GM23338 (cell line): ENCODE measurements around the gene OR2H1. TPM values are rescaled to one million over a fixed set of nuclear protein-coding genes. Genes with fewer than 3 reads are reported as not detected.

Experiments used
- ATAC-seq: fragments of 200-7000 bp; cut with Tn5 transposase; 3 replicates; pipeline ENCODE4 v1.9.1; 2020
- DNase-seq: peaks from one replicate; pipeline ENCODE4 v3.0.0-alpha.2; 2015; ENCODE audit warnings: low spot score
- H2AFZ ChIP-seq: fragments of 200-600 bp; sonication (generic); 2 replicates; pipeline ENCODE4 v1.8.0; 2016; ENCODE audit warnings: antibody characterized with exemption, mild to moderate bottlenecking, moderate library complexity
- H3F3A ChIP-seq: fragments of 200-600 bp; sonication (generic); replicated peaks from 2 replicates; pipeline ENCODE4 v1.8.0; 2017; ENCODE audit warnings: antibody characterized with exemption, mixed run types, low read depth
- H3K27ac ChIP-seq: fragments of 200-600 bp; sonication (generic); 2 replicates; pipeline ENCODE4 v1.6.1; 2016; ENCODE audit warnings: low read depth
- H3K27me3 ChIP-seq: fragments of 200-600 bp; sonication (generic); 2 replicates; pipeline ENCODE4 v1.8.0; 2016; ENCODE audit warnings: mild to moderate bottlenecking, mixed run types, moderate library complexity; ENCODE audit not compliant: insufficient read depth
- H3K36me3 ChIP-seq: fragments of 200-600 bp; sonication (generic); 2 replicates; pipeline ENCODE4 v1.8.0; 2016; ENCODE audit warnings: mild to moderate bottlenecking; ENCODE audit not compliant: insufficient read depth
- H3K4me1 ChIP-seq: fragments of 200-600 bp; sonication (generic); 2 replicates; pipeline ENCODE4 v1.8.0; 2016; ENCODE audit warnings: mild to moderate bottlenecking, moderate library complexity; ENCODE audit not compliant: insufficient read depth
- H3K4me2 ChIP-seq: fragments of 200-600 bp; sonication (generic); 2 replicates; pipeline ENCODE4 v1.7.1; 2017; ENCODE audit warnings: mixed run types
- H3K4me3 ChIP-seq: fragments of 200-600 bp; sonication (generic); 2 replicates; pipeline ENCODE4 v1.6.1; 2016; ENCODE audit warnings: mixed run types
- H3K79me2 ChIP-seq: fragments of 200-600 bp; sonication (generic); replicated peaks from 2 replicates; pipeline ENCODE4 v1.8.0; 2017; ENCODE audit warnings: mild to moderate bottlenecking; ENCODE audit not compliant: insufficient read depth
- H3K9me2 ChIP-seq: fragments of 200-600 bp; sonication (generic); 2 replicates; pipeline ENCODE4 v1.8.0; 2017; ENCODE audit not compliant: insufficient read depth
- H4K20me1 ChIP-seq: fragments of 200-600 bp; sonication (generic); replicated peaks from 2 replicates; pipeline ENCODE4 v1.8.0; 2017; ENCODE audit warnings: mild to moderate bottlenecking; ENCODE audit not compliant: insufficient read depth
- H3K27ac Mint-ChIP-seq: 2 replicates; pipeline ENCODE4 v1.8.0; 2020; ENCODE audit warnings: inconsistent platforms, mild to moderate bottlenecking, moderate library complexity, mixed read lengths
- H3K27me3 Mint-ChIP-seq: 3 replicates; pipeline ENCODE4 v1.8.0; 2022; ENCODE audit warnings: low read depth, mild to moderate bottlenecking, moderate library complexity, mixed read lengths, inconsistent platforms; ENCODE audit not compliant: insufficient read depth, poor library complexity
- H3K36me3 Mint-ChIP-seq: 3 replicates; pipeline ENCODE4 v1.8.0; 2021; ENCODE audit warnings: low read depth, mild to moderate bottlenecking, inconsistent platforms, moderate library complexity, mixed read lengths
- H3K4me1 Mint-ChIP-seq: 3 replicates; pipeline ENCODE4 v1.8.0; 2020; ENCODE audit warnings: mild to moderate bottlenecking, inconsistent platforms, mixed read lengths
- H3K4me3 Mint-ChIP-seq: 3 replicates; pipeline ENCODE4 v1.8.0; 2021; ENCODE audit warnings: moderate library complexity, mild to moderate bottlenecking, inconsistent platforms, mixed read lengths
- H3K9me3 Mint-ChIP-seq: 3 replicates; pipeline ENCODE4 v1.8.0; 2020; ENCODE audit warnings: moderate library complexity, mild to moderate bottlenecking, inconsistent platforms, mixed read lengths
- CREB1 ChIP-seq: fragments of 250-450 bp; sonication (Bioruptor Pico); IDR thresholded peaks from 2 replicates; pipeline ENCODE4 v1.5.0; 2020; ENCODE audit warnings: low read depth, mild to moderate bottlenecking, moderate library complexity
- EZH2 ChIP-seq: fragments of 200-600 bp; sonication (generic); IDR thresholded peaks from one replicate; pipeline ENCODE4 v1.8.0; 2017; ENCODE audit warnings: antibody characterized with exemption, mild to moderate bottlenecking, low read depth; ENCODE audit not compliant: unreplicated experiment
- EZH2phosphoT487 ChIP-seq: fragments of 200-600 bp; sonication (generic); IDR thresholded peaks from one replicate; pipeline ENCODE4 v1.8.1; 2018; ENCODE audit warnings: antibody characterized with exemption; ENCODE audit not compliant: unreplicated experiment
- JUNB ChIP-seq: IDR thresholded peaks from one replicate; pipeline ENCODE4 v1.6.1; 2016; ENCODE audit warnings: antibody characterized with exemption; ENCODE audit not compliant: unreplicated experiment
- NANOG ChIP-seq: IDR thresholded peaks from 2 replicates; pipeline ENCODE4 v1.6.1; 2016; ENCODE audit warnings: antibody characterized with exemption, borderline replicate concordance
- POLR2AphosphoS5 ChIP-seq: IDR thresholded peaks from 2 replicates; pipeline ENCODE4 v1.6.1; 2016; ENCODE audit warnings: antibody characterized with exemption, low read depth
- STAT1 ChIP-seq: IDR thresholded peaks from one replicate; pipeline ENCODE4 v1.6.1; 2016; ENCODE audit warnings: antibody characterized with exemption; ENCODE audit not compliant: unreplicated experiment
- ZNF114 ChIP-seq: fragments of 250-450 bp; sonication (Bioruptor Pico); IDR thresholded peaks from 2 replicates; pipeline ENCODE4 v1.5.0; 2020; ENCODE audit warnings: mild to moderate bottlenecking, moderate library complexity
- ZNF331 ChIP-seq: fragments of 250-450 bp; sonication (Bioruptor Pico); IDR thresholded peaks from 2 replicates; pipeline ENCODE4 v1.5.0; 2020; ENCODE audit warnings: low read depth, mild to moderate bottlenecking, moderate library complexity
- polyA plus RNA-seq: library from polyadenylated mRNA; unstranded; fragments of >200 nt; fragmentation: Nextera tagmentation; extraction: Ambion mirVana; gene quantifications from 2 replicates; pipeline ENCODE4 v1.2.1, GENCODE V29; 2016
- total RNA-seq: library from RNA; depleted of rRNA; stranded (reverse); fragments of >200 nt; shearing (Covaris generic); gene quantifications from 2 replicates; pipeline ENCODE4 v1.2.3, GENCODE V29; 2014
- TF ChIP-seq, protein P1 (sequence below): IDR thresholded peaks from one replicate; pipeline ENCODE4 v1.6.1; 2018; ENCODE audit warnings: antibody characterized with exemption; ENCODE audit not compliant: unreplicated experiment
- TF ChIP-seq, protein P2 (sequence below): fragments of 250-450 bp; sonication (Bioruptor Pico); IDR thresholded peaks from 2 replicates; pipeline ENCODE4 v1.5.0; 2020; ENCODE audit warnings: mild to moderate bottlenecking, moderate library complexity
- TF ChIP-seq, protein P3 (sequence below), 2 experiments: fragments of 200-600 bp in 1 of 2; sonication (generic) in 1 of 2; conservative IDR thresholded peaks; 2 replicates each; pipeline versions ENCODE4 v1.5.1 to v1.6.1; 2016 to 2017; ENCODE audit warnings: antibody characterized with exemption in 2 of 2, low read depth in 2 of 2, mild to moderate bottlenecking in 2 of 2, moderate library complexity in 1 of 2

The OR2H1 gene
- total and polyA plus RNA-seq, 2 experiments from 2014 or later: not detected

DNA sequence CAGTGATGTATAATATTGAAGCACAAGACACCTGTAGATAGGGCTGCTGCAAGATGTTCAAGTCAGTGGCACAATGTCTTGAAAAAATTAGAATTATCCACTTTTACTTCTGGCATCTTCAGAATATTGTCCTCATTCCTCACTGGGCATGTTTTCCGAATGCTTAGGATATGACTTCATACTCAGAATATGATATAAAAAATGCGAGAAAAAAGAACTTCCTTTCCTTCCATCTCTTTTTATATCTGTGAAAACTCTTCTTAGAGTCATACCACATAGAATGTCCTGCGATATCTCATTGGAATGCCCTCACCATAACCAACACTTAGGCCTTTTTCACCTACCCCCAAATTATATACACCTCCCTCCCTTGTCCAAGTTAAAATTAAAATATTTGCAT is 26.2 kb downstream of the OR2H1 start:
- Histone ChIP-seq H3K36me3 (no peaks in the 10 kb centered on the region), H3K27me3 (no peaks in the 10 kb centered on the region), H3K9me2 (0 out of 2 replicates have a peak, but pooled peaks cover 8% of the 10 kb centered on the region), H2AFZ (no peak overlapping the region), H3K4me2 (no peak overlapping the region), H3F3A (no peaks in the 10 kb centered on the region), H3K27ac (no peak overlapping the region), H4K20me1 (no peaks in the 10 kb centered on the region), H3K4me3 (no peak overlapping the region), H3K4me1 (no peaks in the 10 kb centered on the region), H3K79me2 (no peaks in the 10 kb centered on the region)
- DNase-seq (no peak), ATAC-seq (no peak)
- H3K9me3 Mint-ChIP-seq: no peaks in the 10 kb centered on the region; the same call in 2 of the 3 replicates
- H3K27ac Mint-ChIP-seq: no peak overlapping the region
- peaks cover 6% of the 10 kb centered on the region for H3K27me3 Mint-ChIP-seq
- TF ChIP-seq ZNF114 (CRISPR knock-in tag) (no peak), POLR2AphosphoS5 (no peak), ZNF331 (no peak), EZH2 (no peak), STAT1 (no peak), CREB1 (CRISPR knock-in tag) (no peak), EZH2phosphoT487 (no peak), JUNB (no peak), NANOG (no peak)
- TF ChIP-seq, protein P1, sequence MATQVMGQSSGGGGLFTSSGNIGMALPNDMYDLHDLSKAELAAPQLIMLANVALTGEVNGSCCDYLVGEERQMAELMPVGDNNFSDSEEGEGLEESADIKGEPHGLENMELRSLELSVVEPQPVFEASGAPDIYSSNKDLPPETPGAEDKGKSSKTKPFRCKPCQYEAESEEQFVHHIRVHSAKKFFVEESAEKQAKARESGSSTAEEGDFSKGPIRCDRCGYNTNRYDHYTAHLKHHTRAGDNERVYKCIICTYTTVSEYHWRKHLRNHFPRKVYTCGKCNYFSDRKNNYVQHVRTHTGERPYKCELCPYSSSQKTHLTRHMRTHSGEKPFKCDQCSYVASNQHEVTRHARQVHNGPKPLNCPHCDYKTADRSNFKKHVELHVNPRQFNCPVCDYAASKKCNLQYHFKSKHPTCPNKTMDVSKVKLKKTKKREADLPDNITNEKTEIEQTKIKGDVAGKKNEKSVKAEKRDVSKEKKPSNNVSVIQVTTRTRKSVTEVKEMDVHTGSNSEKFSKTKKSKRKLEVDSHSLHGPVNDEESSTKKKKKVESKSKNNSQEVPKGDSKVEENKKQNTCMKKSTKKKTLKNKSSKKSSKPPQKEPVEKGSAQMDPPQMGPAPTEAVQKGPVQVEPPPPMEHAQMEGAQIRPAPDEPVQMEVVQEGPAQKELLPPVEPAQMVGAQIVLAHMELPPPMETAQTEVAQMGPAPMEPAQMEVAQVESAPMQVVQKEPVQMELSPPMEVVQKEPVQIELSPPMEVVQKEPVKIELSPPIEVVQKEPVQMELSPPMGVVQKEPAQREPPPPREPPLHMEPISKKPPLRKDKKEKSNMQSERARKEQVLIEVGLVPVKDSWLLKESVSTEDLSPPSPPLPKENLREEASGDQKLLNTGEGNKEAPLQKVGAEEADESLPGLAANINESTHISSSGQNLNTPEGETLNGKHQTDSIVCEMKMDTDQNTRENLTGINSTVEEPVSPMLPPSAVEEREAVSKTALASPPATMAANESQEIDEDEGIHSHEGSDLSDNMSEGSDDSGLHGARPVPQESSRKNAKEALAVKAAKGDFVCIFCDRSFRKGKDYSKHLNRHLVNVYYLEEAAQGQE: no peak
- TF ChIP-seq, protein P2, sequence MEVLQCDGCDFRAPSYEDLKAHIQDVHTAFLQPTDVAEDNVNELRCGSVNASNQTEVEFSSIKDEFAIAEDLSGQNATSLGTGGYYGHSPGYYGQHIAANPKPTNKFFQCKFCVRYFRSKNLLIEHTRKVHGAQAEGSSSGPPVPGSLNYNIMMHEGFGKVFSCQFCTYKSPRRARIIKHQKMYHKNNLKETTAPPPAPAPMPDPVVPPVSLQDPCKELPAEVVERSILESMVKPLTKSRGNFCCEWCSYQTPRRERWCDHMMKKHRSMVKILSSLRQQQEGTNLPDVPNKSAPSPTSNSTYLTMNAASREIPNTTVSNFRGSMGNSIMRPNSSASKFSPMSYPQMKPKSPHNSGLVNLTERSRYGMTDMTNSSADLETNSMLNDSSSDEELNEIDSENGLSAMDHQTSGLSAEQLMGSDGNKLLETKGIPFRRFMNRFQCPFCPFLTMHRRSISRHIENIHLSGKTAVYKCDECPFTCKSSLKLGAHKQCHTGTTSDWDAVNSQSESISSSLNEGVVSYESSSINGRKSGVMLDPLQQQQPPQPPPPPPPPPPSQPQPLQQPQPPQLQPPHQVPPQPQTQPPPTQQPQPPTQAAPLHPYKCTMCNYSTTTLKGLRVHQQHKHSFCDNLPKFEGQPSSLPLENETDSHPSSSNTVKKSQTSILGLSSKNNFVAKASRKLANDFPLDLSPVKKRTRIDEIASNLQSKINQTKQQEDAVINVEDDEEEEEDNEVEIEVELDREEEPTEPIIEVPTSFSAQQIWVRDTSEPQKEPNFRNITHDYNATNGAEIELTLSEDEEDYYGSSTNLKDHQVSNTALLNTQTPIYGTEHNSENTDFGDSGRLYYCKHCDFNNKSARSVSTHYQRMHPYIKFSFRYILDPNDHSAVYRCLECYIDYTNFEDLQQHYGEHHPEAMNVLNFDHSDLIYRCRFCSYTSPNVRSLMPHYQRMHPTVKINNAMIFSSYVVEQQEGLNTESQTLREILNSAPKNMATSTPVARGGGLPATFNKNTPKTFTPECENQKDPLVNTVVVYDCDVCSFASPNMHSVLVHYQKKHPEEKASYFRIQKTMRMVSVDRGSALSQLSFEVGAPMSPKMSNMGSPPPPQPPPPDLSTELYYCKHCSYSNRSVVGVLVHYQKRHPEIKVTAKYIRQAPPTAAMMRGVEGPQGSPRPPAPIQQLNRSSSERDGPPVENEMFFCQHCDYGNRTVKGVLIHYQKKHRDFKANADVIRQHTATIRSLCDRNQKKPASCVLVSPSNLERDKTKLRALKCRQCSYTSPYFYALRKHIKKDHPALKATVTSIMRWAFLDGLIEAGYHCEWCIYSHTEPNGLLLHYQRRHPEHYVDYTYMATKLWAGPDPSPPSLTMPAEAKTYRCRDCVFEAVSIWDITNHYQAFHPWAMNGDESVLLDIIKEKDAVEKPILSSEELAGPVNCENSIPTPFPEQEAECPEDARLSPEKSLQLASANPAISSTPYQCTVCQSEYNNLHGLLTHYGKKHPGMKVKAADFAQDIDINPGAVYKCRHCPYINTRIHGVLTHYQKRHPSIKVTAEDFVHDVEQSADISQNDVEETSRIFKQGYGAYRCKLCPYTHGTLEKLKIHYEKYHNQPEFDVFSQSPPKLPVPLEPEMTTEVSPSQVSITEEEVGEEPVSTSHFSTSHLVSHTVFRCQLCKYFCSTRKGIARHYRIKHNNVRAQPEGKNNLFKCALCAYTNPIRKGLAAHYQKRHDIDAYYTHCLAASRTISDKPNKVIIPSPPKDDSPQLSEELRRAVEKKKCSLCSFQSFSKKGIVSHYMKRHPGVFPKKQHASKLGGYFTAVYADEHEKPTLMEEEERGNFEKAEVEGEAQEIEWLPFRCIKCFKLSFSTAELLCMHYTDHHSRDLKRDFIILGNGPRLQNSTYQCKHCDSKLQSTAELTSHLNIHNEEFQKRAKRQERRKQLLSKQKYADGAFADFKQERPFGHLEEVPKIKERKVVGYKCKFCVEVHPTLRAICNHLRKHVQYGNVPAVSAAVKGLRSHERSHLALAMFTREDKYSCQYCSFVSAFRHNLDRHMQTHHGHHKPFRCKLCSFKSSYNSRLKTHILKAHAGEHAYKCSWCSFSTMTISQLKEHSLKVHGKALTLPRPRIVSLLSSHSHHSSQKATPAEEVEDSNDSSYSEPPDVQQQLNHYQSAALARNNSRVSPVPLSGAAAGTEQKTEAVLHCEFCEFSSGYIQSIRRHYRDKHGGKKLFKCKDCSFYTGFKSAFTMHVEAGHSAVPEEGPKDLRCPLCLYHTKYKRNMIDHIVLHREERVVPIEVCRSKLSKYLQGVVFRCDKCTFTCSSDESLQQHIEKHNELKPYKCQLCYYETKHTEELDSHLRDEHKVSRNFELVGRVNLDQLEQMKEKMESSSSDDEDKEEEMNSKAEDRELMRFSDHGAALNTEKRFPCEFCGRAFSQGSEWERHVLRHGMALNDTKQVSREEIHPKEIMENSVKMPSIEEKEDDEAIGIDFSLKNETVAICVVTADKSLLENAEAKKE: no peak
- TF ChIP-seq, protein P3, sequence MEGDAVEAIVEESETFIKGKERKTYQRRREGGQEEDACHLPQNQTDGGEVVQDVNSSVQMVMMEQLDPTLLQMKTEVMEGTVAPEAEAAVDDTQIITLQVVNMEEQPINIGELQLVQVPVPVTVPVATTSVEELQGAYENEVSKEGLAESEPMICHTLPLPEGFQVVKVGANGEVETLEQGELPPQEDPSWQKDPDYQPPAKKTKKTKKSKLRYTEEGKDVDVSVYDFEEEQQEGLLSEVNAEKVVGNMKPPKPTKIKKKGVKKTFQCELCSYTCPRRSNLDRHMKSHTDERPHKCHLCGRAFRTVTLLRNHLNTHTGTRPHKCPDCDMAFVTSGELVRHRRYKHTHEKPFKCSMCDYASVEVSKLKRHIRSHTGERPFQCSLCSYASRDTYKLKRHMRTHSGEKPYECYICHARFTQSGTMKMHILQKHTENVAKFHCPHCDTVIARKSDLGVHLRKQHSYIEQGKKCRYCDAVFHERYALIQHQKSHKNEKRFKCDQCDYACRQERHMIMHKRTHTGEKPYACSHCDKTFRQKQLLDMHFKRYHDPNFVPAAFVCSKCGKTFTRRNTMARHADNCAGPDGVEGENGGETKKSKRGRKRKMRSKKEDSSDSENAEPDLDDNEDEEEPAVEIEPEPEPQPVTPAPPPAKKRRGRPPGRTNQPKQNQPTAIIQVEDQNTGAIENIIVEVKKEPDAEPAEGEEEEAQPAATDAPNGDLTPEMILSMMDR (conservative IDR thresholded peaks at IDR 0.05; ENCODE audit: low read depth in 2 of 2): no peak
- no peaks in the 10 kb centered on the region for H3K36me3 Mint-ChIP-seq
- H3K4me3 Mint-ChIP-seq: no peak overlapping the region
- H3K4me1 Mint-ChIP-seq: no peaks in the 10 kb centered on the region
